ENCODE data around the gene DNM3.

The DNM3 gene

GRCh38 chr1:172215006-172215405 lies 373.7 kb downstream of the DNM3 start:
- no peak overlapping the region for H3K4me3 ChIP-seq (ENCODE audit: low read depth, low read length)
- DNase-seq (ENCODE audit: low read depth): no peak
- no peak for TF ChIP-seq CTCF (IDR thresholded peaks at IDR 0.05; ENCODE audit: insufficient read depth, low read depth, low read length, missing control alignments)

GRCh38 chr1:172219966-172220365 lies 378.7 kb downstream of the DNM3 start:
- no peak for TF ChIP-seq CTCF (IDR thresholded peaks at IDR 0.05; ENCODE audit: insufficient read depth, low read depth, low read length, missing control alignments)
- DNase-seq (ENCODE audit: low read depth): no peak
- no peak overlapping the region for H3K4me3 ChIP-seq (ENCODE audit: low read depth, low read length)

- H3K4me3 ChIP-seq (ENCODE audit: low read depth, low read length): no peak overlapping the region
- no peak for DNase-seq (ENCODE audit: low read depth)
- no peak for TF ChIP-seq CTCF (IDR thresholded peaks at IDR 0.05; ENCODE audit: insufficient read depth, low read depth, low read length, missing control alignments)
Observed at GRCh38 chr1:172220376-172220775, 379.1 kb downstream of the DNM3 start.

GRCh38 chr1:172221436-172221835 lies 380.1 kb downstream of the DNM3 start:
- no peak overlapping the region for H3K4me3 ChIP-seq (ENCODE audit: low read depth, low read length)
- TF ChIP-seq CTCF (IDR thresholded peaks at IDR 0.05; ENCODE audit: insufficient read depth, low read depth, low read length, missing control alignments): no peak
- no peak for DNase-seq (ENCODE audit: low read depth)

GRCh38 chr1:172224871-172225270 lies 383.6 kb downstream of the DNM3 start:
- H3K4me3 ChIP-seq (ENCODE audit: low read depth, low read length): no peak overlapping the region
- DNase-seq (ENCODE audit: low read depth): no peak
- no peak for TF ChIP-seq CTCF (IDR thresholded peaks at IDR 0.05; ENCODE audit: insufficient read depth, low read depth, low read length, missing control alignments)

- no peak overlapping the region for H3K4me3 ChIP-seq (ENCODE audit: low read depth, low read length)
- no peak for DNase-seq (ENCODE audit: low read depth)
- no peak for TF ChIP-seq CTCF (IDR thresholded peaks at IDR 0.05; ENCODE audit: insufficient read depth, low read depth, low read length, missing control alignments)
Observed at GRCh38 chr1:172229942-172230341, 388.6 kb downstream of the DNM3 start.

- no peak for TF ChIP-seq CTCF (IDR thresholded peaks at IDR 0.05; ENCODE audit: insufficient read depth, low read depth, low read length, missing control alignments)
- DNase-seq (ENCODE audit: low read depth): no peak
- H3K4me3 ChIP-seq (ENCODE audit: low read depth, low read length): no peak overlapping the region
Observed at GRCh38 chr1:172230526-172230925, 389.2 kb downstream of the DNM3 start.
